SU-DHL-6 (cell line): ENCODE data around the gene C12orf56.

ENCODE experiments used
- CTCF ChIP-seq: fragments of 200-600 bp; sonication (generic); IDR thresholded peaks from one replicate; pipeline ENCODE4 v1.5.1; 2017; ENCODE audit warnings: antibody characterized with exemption, mild to moderate bottlenecking, low read length, moderate library complexity; ENCODE audit not compliant: insufficient read depth, poor library complexity, severe bottlenecking
- EZH2phosphoT487 ChIP-seq: fragments of 200-600 bp; sonication (generic), shearing (Covaris generic); conservative IDR thresholded peaks from 2 replicates; pipeline ENCODE4 v1.6.1; 2018; ENCODE audit warnings: mild to moderate bottlenecking, antibody characterized with exemption, low read length, moderate library complexity, mixed read lengths

- TF ChIP-seq CTCF (no peak), EZH2phosphoT487 (no peak)
Measured at GRCh38 chr12:64412459-64412858, 21.9 kb upstream of the C12orf56 start.
